CD4-positive, alpha-beta T cell treated with Interleukin-6 for 4 hours (primary cell): ENCODE results near the gene FATE1.

Experiments
- DNase-seq: peaks from one replicate; pipeline ENCODE4 v3.0.0-alpha.2; 2020; ENCODE audit warnings: mixed read lengths

FATE1 gene

DNA sequence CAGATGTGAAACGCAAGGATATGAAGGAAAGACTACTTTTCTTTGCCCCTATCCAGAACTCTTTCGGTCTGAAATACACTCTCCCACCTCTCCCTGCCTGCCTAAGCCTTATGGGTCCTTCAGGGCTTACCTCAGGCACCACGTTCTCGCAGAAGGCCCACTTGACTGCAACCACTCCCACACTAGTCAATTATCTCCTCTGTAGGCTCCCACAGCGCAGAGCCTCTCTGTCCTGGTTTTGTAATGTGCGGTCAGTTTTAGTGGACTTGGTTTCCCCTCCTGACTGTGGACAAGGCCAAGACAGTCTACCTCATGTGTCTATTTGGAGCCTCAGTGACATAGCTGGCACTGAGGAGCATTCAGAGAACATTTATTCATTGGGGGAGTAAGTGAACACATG is 29.8 kb downstream of the FATE1 start:
- no peak for DNase-seq

DNA sequence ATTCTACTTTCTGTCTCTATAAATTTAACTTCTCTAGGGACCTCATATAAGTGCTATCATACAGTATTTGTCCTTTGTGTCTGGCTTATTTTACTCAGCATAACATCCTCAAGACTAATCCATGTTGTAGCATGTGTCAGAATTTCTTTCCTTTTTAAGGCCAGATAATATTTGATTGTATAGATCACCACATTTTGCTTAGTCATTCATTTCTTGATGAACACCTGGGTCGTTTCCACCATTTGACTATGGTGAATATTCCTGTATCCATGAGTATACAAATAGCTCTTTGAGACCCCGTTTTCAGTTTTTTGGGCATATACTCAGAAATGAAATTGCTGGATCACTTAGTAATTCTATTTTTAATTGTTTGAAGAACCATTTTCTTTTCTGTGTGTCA is 30.7 kb downstream of the FATE1 start:
- no peak for DNase-seq

DNA sequence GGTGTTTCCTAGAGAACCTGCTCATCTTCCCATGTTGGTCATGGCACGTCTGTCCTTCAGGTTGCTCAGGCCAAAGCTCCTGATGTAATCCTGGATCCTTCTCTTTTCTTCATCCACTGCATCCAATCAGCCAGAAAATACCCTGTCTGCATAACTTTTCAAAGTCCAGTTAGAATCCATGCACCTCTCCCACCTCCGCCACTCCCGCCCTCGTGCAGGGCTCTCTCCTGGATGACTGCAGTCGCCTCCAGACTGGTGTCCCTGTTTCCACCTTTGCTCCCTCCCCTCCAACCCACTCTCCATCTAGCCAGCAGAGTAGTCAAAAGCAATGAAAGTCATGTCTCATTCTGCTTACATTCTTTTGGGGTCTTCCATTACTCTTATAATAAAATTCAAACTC is 34.7 kb downstream of the FATE1 start:
- no peak for DNase-seq

DNA sequence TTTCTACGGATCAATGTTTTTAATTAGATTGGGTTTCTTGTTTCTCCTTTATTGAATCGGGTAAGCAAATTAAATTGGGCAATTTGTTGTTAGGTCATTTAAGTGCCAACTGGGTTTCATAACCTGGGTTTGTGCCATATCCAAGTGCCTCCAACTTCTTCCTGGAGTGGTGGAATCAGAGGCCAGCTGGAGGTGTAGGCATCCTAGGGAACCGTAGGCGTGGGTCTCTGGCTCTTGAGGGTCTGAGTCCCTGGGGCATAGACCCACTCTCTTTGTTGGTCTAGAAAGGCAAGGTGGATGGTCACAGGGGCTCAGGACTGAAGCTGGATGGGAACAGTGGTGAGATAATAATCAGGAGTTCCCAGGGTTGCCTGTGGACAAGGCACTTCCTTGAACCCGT is 37.0 kb downstream of the FATE1 start:
- DNase-seq, result no peak

DNA sequence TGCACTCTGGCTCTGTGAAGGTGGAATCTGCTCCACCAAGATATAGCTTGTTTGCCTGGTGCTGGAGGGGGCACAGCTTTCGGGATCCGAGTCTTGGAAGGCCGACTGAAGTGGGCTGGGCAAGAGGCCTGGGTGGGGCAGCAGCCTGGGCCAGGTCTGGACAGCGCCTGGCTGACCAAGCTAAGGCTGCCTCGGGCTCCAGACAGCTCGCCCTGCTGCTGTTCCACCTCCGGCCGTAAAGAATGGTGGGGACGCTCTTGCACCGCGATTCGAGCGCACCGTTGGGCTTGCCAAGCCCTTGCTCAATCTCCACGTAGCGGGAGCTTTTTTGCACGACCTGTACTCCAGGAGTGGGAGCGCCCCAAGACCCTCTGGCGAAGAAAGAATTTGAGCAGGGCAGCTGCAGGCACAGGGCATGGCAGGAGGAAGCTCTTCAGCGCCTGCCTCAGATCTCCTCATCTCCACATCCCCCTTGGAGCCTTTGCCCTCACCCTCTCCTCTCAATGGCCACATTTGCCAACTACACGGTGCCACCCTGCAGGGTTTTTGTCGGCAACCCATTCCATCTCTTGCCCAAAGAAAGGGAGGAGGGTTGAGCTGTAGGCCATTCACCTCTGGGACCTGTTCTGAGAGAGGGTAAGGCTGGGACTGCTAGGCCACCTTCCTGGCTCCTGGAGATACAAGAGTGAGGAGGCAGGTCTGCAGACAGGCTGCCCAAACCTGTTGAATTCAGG is 37.6 kb downstream of the FATE1 start:
- no peak for DNase-seq

DNA sequence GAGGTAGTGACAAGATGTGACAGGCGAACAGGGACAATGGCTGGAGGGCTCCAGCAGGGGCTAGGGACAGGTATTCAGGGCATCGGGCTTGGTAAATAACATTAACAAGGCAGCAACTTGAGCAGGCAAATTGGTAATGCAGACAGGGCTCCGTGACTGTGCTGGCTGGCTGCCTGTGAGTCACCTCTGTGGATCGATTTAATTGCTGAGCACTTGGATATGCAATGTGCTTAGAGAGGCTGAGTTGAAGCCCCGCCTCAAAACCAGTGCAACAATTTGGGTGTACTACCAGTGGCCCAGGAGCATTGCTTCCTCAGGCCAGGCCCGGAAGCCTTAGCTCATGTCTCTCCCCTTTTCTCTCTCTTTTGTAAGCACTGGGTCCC is 38.2 kb downstream of the FATE1 start:
- DNase-seq, result no peak

DNA sequence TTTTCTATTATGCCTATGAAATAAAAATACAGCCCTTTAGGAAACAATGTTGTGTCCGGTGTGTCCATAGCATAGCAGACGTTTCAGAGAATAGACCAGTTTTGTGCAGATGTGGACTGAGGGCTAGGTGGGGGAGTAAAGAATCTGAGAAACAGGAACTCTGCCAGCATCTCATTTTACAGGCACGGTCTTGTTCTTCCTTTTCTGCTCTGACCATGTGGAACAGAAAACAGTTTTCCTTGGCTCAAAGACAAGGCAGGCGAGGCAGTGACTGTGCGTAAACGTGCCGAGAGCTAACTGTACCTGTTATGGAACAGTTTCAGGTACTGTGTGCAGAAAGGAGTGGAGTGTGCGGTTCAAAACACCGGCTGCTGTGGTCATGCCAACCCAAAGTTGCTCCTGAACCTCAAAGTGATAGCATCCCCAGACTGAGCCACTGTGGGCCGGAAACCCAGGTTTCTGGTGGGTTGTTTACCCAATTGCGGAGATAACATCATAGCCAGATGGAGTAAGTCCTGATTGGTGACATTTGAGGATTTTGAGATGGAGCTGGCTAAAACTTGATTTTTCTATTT is 38.9 kb downstream of the FATE1 start:
- DNase-seq, result no peak

DNA sequence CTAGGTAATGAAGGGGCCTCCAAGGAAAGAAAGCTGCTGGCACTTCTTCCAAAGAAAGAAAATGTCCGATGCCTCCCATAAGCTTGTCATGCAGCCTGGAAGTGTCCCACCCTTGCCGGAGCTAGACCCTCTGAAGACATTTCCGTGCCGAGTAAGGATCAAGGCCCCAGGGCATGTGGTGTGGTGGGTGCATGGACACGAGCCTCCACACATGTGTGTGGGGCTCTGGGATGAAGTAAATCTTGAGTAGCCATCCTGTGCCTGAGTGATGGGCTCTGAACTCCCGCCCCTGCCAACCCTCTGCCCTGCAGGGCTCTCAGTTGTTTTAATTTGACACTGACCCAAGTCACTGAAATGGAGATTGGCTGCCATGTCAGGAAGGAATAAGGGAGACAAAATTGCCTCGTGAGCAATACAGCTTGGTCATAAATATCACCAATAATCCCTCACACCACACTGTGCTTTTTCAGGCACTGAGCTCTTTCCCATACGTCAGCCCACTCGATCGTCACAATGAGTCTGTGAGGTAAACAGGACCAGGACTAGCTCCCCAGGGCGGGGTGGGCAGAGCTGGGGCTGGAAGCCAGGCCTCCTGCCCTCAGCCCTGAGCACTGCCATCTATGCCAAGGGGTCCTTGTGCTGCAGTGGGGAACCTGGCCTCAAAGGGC is 43.3 kb downstream of the FATE1 start:
- no peak for DNase-seq

DNA sequence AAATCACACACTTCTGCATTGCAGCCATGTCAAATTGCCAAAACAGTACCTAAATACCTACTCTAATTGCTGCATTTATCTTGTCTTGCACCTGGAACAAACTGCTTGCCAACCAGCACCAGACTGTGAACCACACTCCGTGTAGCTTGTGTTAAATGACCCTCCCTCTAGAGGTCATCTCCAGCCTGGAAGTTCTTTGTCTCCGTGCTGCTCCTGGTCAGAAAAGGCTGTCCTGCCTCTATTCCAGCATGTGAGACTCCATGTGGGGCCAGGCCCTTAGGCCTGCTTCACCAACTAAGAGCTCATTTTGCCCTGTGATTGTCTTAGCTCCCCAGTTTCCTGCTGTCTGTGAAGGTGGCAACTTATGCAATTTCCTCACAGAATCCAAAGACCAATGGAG is 47.0 kb downstream of the FATE1 start:
- DNase-seq, result no peak

DNA sequence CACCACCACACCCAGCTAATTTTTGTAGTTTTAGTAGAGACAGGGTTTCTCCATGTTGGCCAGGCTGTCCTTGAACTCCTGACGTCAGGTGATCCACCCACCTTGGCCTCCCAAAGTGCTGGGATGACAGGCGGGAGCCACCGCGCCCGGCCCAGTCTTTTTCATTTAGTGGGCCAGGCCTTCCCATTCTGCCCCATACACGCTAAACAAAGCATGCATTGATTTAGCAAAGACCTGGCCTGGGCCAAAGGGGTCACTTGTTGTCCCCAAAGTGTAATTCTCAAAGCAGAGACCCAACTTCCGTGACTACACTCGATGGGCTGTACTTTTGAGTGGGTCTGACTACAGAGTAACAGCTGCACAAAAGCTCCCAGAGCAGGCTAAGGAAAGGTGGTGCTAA is 47.9 kb downstream of the FATE1 start:
- no peak for DNase-seq

DNA sequence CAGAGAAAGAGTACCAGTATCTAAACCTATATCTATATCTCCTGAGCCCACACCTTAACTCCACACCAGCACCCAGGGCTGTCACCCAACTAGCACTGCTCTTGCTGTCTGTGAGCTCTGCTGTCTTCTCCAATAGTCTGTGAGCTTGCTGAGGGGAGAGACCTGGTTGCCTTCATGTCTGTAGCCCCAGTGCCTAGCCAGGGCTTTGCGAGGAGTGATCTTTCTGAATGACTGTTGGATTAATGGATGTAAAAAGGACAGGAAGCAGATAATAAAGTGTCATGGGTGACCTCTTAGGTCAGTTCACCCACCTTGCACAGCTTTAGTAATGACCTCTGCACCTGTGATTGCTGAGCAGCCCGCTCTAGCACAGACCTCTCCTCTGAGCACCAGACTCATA is 49.2 kb downstream of the FATE1 start:
- DNase-seq, result no peak

DNA sequence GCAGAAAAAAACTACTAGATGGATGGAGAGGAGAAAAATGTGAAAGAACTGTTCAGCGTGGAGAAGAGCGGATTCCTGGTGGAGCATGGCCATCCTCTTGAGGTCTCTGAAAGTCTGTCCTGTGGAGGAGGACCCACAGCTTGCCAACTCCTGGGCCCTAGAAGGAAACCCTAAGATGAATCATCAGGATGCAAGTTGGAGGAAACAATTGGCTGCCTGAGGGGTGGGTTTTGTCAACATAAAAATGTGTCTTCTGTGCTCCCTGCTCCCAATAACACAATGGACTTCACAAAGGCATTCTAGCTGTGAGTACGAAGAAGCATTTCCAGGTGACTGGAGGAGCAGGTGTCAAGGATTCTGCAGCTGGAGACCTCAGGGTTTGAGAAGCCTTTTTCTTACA is 55.9 kb downstream of the FATE1 start:
- DNase-seq, result no peak
